Stimulated activated CD8-positive, alpha-beta memory T cell treated with anti-CD3 and anti-CD28 coated beads, Interleukin-4, amount 100 ng/mL, for 48 hours (primary cell): ENCODE measurements around the gene GPR155.
"Not testable (repeated sequence)": the region's sequence is repeated elsewhere in the genome, so short reads cannot be mapped to it uniquely, and the experiment has no call there.

Source experiments
- DNase-seq: peaks from one replicate; pipeline ENCODE4 v3.0.0-alpha.2; 2020

The GPR155 gene

DNA sequence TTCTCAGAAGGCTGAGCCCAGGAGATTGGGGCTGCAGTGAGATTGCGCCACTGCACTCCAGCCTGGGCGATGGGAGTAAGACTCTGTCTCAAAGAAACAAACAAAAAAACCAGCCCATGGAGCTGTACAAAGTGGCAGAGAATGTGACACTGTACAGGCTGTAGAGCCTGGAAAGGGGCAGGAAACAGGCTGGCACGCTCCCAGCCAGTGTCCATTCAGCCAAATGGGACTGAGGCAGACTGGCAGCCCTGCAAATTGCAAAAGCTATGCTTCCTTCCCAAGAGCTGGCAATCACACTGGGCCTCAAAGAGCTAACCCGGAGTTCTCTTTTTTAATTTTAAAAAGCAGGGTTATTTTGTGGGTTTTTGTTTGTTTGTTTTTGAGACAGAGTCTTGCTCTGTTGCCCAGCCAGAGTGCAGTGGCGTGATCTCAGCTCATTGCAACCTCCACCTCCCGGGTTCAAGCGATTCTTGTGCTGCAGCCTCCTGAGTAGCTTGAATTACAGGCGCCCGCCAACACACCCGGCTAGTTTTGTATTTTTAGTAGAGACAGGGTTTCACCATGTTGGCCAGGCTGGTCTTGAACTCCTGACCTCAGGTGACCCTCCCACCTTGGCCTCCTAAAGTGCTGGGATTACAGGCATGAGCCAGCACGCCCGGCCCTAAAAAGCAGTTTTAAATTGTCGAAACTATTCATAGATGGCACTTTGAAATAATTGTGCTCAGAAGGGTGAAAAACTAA, 48.5 kb downstream of the GPR155 start:
- no peak for DNase-seq

DNA sequence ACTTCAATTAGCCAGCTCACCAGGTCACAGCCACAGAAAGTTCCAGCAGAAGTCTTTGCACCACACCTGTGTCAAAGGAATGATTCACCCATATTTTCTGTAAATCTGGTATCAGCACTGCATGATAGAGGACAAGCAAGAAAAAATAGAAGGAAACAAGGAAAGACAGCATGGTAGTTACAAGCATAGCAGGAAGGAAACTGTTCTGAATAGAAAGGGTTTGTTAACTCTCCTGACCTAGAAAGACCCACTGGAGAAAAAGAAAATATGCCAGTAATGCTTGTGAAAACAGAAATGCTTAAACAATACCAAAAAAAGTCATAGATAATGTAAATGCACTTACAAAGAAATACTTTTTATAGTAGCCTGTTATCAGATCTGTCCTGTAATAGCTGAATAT, 50.5 kb downstream of the GPR155 start:
- DNase-seq = no peak

DNA sequence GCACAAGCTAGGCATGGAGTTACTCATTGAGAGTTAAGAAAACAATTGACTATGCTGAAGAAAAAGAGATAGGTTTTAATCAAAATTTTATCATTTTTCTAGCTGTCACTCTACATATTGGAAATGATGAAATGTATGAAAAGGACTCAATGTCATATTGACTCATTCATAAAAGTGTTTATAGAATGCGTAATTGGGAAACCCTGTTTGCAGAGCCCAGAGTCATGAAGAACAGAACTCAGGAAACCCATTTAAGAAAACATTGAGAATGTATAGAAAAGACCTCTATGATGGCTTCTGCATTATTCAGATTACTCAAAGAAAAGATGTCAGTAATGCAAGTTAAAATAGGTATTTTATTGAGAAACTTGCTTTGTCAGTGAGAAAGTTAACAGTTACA, 54.9 kb downstream of the GPR155 start:
- no peak for DNase-seq

DNA sequence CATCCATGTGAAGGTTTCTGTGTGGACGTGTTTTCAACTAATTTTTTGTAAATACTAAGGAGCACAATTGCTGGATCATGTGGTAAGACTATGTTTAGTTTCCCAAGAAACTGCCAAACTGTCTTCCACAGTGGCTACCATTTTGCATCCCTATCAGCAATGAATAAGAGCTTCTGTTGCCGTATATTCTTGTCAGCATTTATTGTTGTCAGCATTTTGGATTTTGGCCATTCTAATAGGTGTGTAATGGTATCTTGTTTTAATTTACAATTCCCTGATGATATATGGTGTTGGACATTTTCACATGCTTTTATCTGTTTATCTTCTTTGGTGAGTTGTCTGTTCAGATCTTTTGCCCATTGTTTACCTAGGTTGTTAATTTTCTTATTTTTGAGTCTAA, 56.8 kb downstream of the GPR155 start:
- DNase-seq = no peak

DNA sequence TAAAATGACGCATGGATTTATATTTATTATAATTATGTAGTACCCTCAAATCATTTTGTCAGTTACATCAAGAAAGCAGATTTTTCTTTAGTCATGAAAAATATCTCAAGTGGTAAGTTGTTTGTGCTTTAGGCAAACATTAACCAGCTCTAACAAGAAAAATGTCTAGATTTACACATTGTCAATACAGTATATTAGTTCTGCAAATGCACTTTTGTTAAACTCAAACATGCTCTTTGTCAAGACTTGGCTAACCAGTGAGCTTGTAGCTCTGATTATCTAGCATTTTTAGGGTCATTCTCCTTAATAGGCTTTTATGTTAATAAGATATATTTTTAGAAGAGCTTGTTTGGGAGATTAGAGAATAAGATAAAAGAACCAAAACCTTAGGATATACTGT, 58.6 kb downstream of the GPR155 start:
- no peak for DNase-seq

DNA sequence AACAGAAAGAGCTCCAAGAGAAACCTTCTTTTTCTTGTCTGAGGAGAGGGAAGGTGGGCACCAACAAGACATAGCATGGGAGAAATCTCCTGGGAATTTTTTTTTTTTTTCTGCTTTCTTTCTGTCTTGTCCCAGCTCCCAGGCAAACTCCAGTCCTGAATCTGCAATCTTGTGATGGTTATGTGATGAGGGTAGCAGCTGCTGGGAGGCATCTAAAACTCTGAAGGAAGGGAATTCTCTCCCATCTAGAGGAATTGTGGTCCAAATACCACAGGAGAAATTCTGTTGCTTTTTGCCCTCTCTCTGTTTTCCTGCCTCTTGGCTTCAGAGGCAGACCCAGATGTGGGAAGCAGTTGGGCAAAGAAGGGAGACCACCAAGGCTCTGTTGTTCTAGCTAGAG, 74.6 kb downstream of the GPR155 start:
- DNase-seq = no peak

DNA sequence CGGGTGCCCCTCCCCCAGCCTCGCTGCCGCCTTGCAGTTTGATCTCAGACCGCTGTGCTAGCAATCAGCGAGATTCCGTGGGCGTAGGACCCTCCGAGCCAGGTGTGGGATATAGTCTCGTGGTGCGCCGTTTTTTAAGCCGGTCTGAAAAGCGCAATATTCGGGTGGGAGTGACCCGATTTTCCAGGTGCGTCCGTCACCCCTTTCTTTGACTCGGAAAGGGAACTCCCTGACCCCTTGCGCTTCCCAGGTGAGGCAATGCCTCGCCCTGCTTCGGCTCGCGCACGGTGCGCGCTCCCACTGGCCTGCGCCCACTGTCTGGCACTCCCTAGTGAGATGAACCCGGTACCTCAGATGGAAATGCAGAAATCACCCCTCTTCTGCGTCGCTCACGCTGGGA, 76.8 kb downstream of the GPR155 start:
- not testable (repeated sequence) for DNase-seq

DNA sequence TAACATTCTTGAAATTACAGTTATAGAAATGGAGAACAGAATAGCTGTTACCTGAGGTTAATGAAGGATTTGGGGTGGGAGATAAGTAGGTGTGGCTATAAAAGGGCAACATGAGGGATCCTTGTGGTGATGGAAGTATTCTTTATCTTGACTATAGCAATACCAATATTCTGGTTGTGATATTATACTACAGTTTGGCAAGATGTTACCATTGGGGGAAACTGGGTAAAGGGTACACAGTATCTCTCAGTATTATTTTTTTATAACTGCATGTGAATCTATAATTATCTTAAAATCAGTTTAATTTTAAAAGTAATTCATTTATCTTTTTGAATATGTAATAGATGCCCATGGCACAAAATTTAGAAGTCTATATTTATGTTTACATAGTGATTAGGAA, 83.2 kb downstream of the GPR155 start:
- no peak for DNase-seq

DNA sequence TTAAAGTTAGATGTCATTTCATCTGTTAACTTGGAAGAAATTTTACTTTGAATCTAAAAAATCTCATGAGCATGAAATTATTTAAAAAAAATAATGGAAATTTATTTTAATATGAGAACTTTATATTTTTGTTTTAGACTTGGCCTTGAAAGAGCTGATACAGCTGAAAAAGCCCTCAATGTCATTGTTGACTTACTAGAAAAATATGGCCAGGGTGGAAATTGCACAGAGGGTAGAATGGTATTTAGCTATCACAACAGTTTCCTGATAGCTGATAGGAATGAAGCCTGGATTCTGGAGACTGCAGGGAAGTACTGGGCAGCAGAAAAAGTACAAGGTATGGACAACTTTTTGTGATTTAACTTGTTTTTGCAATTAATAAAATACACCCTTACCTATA, 86.0 kb downstream of the GPR155 start:
- no peak for DNase-seq

DNA sequence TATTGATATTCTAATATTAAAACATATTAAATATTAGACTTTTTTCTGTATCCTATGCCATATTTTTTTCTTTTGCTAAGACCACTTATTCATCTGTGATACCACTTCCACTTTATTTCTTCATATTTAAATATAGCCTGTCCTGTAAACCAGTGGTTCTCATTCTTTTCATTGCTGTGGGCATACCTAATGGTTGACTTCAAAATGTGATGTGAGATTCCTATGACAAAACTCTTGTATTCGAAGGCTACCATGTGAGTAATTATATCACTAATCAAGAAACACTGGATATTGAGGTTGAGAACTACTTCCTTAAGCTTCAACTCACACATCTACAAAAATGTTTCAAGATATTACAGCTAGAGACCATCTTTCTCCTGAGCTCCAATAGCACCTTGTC, 87.7 kb downstream of the GPR155 start:
- DNase-seq = no peak

DNA sequence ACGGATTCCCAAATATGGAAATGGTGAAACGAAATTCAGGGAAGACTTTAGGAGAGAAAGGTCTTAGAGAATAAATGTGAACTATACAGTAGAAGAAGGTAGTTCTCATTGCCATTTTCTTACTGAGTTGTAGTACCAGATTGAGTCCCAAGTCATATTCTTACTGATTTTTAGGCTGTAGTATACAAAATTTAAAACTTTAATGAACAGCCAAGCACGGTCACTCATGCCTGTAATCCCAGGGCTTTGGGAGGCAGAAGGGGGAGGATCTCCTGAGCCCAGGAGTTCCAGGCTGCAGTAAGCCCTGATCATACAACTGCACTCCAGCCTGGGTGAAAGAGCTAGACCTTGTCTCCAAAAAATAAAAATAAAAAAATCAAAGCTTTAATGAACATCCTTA, 89.1 kb downstream of the GPR155 start:
- no peak for DNase-seq

DNA sequence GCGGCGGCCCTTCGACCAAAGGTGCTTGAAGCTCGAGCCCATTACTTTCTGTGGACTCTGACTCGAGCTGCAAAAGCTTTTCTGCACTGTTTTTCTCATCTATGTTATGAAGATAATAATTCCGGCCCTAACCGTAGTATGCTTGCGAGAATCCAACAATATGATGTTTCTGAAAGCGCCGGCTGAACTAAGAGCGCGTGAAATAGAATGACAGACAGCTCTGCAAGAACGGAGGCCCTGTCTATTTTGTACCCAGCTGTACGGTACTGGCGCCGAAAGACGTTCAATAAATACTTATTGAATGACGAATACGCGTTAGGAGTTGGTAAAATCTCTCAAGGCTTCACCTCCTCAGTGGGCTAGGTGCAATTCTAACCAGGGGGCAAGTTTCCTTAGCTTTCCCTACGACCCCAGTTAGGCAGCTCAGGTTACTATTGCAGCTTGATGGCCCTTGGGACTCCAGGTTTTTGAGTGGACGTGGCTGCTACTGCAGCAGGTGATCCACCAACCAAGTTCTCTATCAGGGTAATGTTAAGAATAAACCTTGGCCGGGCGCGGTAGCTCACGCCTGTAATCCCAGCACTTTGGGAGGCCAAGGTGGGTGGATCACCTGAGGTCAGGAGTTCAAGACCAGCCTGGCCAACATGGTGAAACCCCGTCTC, 90.7 kb downstream of the GPR155 start:
- no peak for DNase-seq

DNA sequence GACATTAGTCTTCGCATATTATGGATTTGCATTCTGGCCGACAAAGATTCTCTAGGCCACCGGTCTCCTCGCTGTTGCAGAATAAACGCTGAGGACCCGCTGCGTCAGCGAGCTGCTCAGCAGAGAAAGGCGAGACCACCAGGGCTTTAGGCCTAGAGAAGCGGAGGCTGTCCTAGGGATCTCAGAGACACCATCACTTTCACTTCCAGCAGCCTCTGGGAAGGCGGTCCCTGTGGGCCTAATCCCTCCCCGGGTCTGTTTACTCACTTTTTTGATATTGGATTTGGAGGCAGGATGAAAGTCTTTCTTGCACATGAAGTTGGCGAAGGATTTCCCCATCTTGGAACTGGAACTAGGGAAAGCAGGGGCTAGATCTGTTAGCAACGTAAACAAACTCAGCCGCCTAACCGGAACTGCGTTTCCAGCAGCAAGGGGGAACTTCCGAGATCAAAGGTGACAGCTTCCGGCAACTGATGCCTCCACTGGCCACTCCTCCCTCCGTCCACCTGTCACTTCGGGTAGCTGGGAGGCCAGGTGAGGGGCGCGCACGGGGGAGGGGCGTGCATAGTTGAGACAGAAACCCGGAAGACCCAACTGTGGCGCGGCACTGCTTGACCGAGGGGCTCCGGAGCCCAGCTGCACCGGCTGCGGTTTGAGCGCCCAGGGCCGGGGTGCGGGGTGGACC, 91.4 kb downstream of the GPR155 start, which contains the start of gene SCRN3:
Gene SCRN3 (plus strand): TSS at position 447 of the 685 bp plus-strand sequence. CDS start 2,554 bp downstream, outside the sequence.
- DNase-seq = peak; percentile 80

DNA sequence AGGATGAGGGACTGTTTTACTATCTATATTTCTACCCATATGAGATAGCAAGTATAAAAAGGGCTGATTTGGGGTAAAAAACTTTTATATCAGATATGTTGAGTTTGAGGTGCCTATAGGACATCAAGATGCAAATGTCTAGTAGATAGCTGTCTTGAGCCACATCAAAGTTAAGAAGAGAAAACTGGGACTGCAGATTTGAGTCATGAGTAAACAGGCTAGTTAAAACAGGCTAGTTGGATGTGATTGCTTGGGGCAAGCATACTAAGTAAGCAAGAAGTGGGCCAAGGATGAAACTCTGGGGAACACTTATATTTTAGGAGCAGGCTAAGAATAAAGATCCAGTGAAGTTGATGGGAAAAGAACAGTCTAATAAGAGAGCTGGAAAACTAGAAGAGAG, 94.1 kb downstream of the GPR155 start:
- no peak for DNase-seq

DNA sequence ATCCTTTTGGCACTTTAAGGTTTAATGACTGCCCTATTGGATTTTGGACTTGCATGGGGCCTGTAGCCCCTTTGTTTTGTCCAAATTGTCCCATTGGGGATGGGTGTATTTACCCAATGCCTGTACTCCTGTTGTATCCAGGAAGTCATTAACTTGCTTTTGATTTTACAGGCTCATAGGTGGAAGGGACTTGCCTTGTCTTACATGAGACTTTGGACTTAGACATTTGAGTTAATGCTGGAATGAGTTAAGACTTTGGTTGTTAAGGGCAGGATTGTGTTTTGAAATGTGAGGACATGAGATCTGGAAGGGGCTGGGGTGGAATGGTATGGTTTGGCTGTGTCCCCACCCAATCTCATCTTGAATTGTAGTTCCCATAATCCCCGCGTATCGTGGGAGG, 96.5 kb downstream of the GPR155 start:
- not testable (repeated sequence) for DNase-seq

DNA sequence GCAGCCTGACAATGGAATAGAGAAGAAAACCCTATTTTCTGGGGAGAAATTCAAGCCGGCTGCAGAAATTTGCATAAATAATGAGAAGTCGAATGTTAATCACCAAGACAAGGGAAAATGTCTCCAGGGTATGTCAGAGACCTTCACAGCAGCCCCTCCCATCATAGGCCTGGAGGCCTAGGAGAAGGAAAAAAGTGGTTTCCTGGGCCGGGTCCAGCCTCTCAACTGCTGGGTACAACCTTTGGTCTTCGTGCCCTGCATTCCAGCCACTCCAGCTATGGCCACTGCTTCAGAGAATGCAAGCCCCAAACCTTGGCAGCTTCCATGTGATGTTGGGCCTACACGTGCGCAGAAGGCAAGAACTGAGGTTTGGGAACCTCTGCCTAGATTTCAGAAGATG, 97.3 kb downstream of the GPR155 start:
- no peak for DNase-seq

DNA sequence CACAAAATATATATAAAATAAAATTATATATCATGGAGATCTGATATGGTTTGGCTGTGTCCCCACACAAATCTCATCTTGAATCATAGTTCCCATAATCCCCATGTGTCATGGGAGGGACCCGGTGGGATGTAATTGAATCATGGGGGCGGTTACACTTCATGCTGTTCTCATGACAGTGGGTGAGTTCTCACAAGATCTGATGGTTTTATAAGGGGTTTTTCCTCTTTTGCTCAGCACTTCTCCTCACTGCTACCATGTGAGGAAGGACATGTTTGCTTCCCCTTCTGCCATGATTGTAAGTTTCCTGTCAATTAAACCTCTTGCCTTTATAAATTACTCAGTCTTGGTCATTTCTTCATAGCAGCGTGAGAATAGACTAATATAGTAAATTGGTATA, 98.1 kb downstream of the GPR155 start:
- not testable (repeated sequence) for DNase-seq

DNA sequence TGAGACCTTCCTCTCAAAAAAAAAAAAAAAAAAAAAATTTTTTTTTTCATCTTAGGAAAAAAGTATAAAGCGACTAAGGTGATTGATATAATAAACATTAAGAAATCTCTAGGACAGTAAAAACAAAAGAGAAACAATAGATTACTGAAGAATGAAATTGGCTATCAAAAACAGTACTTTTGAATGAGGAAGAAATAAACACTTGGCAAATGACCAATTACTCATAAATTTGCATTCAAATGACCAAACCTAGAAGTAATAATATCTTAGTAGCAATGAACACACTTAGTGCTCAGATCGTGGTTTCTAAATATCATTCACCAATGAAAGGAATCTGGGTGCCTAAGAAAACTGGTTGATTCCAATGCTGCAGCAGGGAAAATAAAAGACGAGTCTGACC, 101.6 kb downstream of the GPR155 start:
- no peak for DNase-seq

DNA sequence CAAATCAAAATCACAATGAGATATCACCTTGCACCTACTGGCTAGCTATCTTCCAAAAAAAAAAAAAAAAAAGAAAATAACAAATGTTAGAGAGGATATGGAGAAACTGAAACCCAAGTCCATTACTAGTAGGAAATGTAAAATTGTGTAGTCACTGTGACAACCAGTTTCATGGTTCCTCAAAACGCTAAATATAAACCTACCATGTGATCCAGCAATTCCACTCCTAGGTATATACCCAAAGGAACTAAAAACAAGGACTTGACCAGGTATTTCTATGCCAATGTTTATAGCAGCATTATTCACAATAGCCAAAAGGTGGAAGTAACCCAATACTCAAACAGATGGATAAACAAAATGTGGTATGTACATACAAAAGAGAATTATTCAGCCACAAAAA, 103.0 kb downstream of the GPR155 start:
- no peak for DNase-seq
